HEK293 (cell line): ENCODE measurements around the gene HTATSF1.

Experiments
- CTCF ChIA-PET: fragments of 350-600 bp; formaldehyde crosslinking; extraction: SDS; loops from one replicate; lab custom pipeline; 2021; ENCODE audit warnings: antibody characterized with exemption; lab: Yijun Ruan, JAX
- POLR2A ChIA-PET: fragments of 300-600 bp; formaldehyde crosslinking; extraction: SDS; loops from one replicate; lab custom pipeline; 2020; ENCODE audit warnings: antibody characterized with exemption, inconsistent platforms; lab: Yijun Ruan, JAX
- H3K27ac ChIP-seq: fragments of 200-500 bp; sonication (Bioruptor generic); 2 replicates; pipeline ENCODE4 v1.5.1; 2014; ENCODE audit warnings: low read depth, low read length, control low read depth, inconsistent platforms; ENCODE audit errors: extremely low read depth
- H3K36me3 ChIP-seq, 2 experiments: fragments of 200-500 bp in 1 of 2; sonication (Bioruptor generic) in 1 of 2; 1 replicate in 1 of 2; 2 replicates in 1 of 2; pipeline ENCODE4 v1.5.1; 2014 to 2017; ENCODE audit warnings: inconsistent platforms in 2 of 2, low read length in 2 of 2; ENCODE audit not compliant: control insufficient read depth in 2 of 2, insufficient read depth in 1 of 2
- H3K4me1 ChIP-seq: fragments of 200-500 bp; sonication (Bioruptor generic); 2 replicates; pipeline ENCODE4 v1.5.1; 2014; ENCODE audit warnings: mild to moderate bottlenecking, low read length, inconsistent platforms; ENCODE audit not compliant: control insufficient read depth, insufficient read depth
- H3K4me3 ChIP-seq: 2 replicates; pipeline ENCODE4 v1.5.1; 2011; ENCODE audit warnings: low read depth, mild to moderate bottlenecking, control low read depth, low read length, moderate library complexity
- H3K9me3 ChIP-seq: fragments of 200-500 bp; sonication (Bioruptor generic); 2 replicates; pipeline ENCODE4 v1.5.1; 2014; ENCODE audit warnings: low read depth, low read length, inconsistent platforms; ENCODE audit not compliant: control insufficient read depth, insufficient read depth
- GLIS2 ChIP-seq: fragments of 450-650 bp; formaldehyde crosslinking; IDR thresholded peaks from 2 replicates; pipeline ENCODE4 v1.5.1; 2016; ENCODE audit warnings: missing biosample characterization, missing genetic modification characterization
- MYNN ChIP-seq: fragments of 450-650 bp; formaldehyde crosslinking; IDR thresholded peaks from 2 replicates; pipeline ENCODE4 v1.5.1; 2016; ENCODE audit warnings: missing biosample characterization, missing genetic modification characterization, borderline replicate concordance
- PATZ1 ChIP-seq: fragments of 450-650 bp; formaldehyde crosslinking; IDR thresholded peaks from 2 replicates; pipeline ENCODE4 v1.5.1; 2016; ENCODE audit warnings: missing biosample characterization, missing genetic modification characterization
- ZFP69B ChIP-seq: fragments of 450-650 bp; formaldehyde crosslinking; IDR thresholded peaks from 2 replicates; pipeline ENCODE4 v1.5.1; 2016; ENCODE audit warnings: missing biosample characterization, missing genetic modification characterization
- ZNF157 ChIP-seq: fragments of 450-650 bp; formaldehyde crosslinking; IDR thresholded peaks from 2 replicates; pipeline ENCODE4 v1.5.1; 2016; ENCODE audit warnings: missing biosample characterization, missing genetic modification characterization
- ZNF169 ChIP-seq: fragments of 450-650 bp; formaldehyde crosslinking; IDR thresholded peaks from 2 replicates; pipeline ENCODE4 v1.5.1; 2016; ENCODE audit warnings: missing biosample characterization, missing genetic modification characterization
- ZNF19 ChIP-seq: fragments of 450-650 bp; formaldehyde crosslinking; IDR thresholded peaks from 2 replicates; pipeline ENCODE4; 2016; ENCODE audit warnings: missing biosample characterization, missing genetic modification characterization, low read depth
- ZNF214 ChIP-seq: fragments of 450-650 bp; formaldehyde crosslinking; IDR thresholded peaks from 2 replicates; pipeline ENCODE4 v1.5.1; 2017; ENCODE audit warnings: missing biosample characterization, mild to moderate bottlenecking, missing genetic modification characterization, borderline replicate concordance
- ZNF223 ChIP-seq: fragments of 450-650 bp; formaldehyde crosslinking; IDR thresholded peaks from 2 replicates; pipeline ENCODE4 v1.5.1; 2016; ENCODE audit warnings: missing biosample characterization, missing genetic modification characterization
- ZNF510 ChIP-seq: fragments of 450-650 bp; formaldehyde crosslinking; IDR thresholded peaks from 2 replicates; pipeline ENCODE4 v1.5.1; 2018; ENCODE audit warnings: mild to moderate bottlenecking, missing genetic modification characterization, missing biosample characterization; ENCODE audit not compliant: insufficient replicate concordance
- ZNF548 ChIP-seq: fragments of 450-650 bp; formaldehyde crosslinking; IDR thresholded peaks from 2 replicates; pipeline ENCODE4 v1.5.1; 2016; ENCODE audit warnings: missing biosample characterization, missing genetic modification characterization
- ZNF571 ChIP-seq: fragments of 450-650 bp; formaldehyde crosslinking; IDR thresholded peaks from 2 replicates; pipeline ENCODE4 v1.5.0; 2017; ENCODE audit warnings: missing biosample characterization, missing genetic modification characterization
- ZXDB ChIP-seq: fragments of 450-650 bp; formaldehyde crosslinking; IDR thresholded peaks from 2 replicates; pipeline ENCODE4 v1.5.1; 2016; ENCODE audit warnings: missing biosample characterization, missing genetic modification characterization
- TF ChIP-seq, protein P1 (sequence below): fragments of 450-650 bp; formaldehyde crosslinking; IDR thresholded peaks from 2 replicates; pipeline ENCODE4 v1.5.1; 2016; ENCODE audit warnings: missing biosample characterization, missing genetic modification characterization

HTATSF1 gene

GRCh38 chrX:136551410-136551809 is 54.0 kb downstream of the HTATSF1 start:
- CTCF ChIA-PET, result no interaction called here
- Histone ChIP-seq H3K4me1 (no peaks in the 10 kb centered on the region), H3K9me3 (no peaks in the 10 kb centered on the region), H3K4me3 (no peak overlapping the region), H3K27ac (no peak overlapping the region), H3K36me3 (no peaks in the 10 kb centered on the region)
- TF ChIP-seq ZXDB (tag by site-specific recombination) (no peak), ZNF169 (no peak), ZNF548 (no peak), ZNF223 (tag by site-specific recombination) (no peak), ZNF19 (tag by site-specific recombination) (no peak), ZNF157 (no peak), ZFP69B (tag by site-specific recombination) (no peak), ZNF214 (no peak), MYNN (tag by site-specific recombination) (no peak), GLIS2 (tag by site-specific recombination) (no peak), ZNF510 (tag by site-specific recombination) (no peak), ZNF571 (tag by site-specific recombination) (no peak)
- TF ChIP-seq, protein P1, sequence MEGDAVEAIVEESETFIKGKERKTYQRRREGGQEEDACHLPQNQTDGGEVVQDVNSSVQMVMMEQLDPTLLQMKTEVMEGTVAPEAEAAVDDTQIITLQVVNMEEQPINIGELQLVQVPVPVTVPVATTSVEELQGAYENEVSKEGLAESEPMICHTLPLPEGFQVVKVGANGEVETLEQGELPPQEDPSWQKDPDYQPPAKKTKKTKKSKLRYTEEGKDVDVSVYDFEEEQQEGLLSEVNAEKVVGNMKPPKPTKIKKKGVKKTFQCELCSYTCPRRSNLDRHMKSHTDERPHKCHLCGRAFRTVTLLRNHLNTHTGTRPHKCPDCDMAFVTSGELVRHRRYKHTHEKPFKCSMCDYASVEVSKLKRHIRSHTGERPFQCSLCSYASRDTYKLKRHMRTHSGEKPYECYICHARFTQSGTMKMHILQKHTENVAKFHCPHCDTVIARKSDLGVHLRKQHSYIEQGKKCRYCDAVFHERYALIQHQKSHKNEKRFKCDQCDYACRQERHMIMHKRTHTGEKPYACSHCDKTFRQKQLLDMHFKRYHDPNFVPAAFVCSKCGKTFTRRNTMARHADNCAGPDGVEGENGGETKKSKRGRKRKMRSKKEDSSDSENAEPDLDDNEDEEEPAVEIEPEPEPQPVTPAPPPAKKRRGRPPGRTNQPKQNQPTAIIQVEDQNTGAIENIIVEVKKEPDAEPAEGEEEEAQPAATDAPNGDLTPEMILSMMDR (tag by site-specific recombination), result no peak
- POLR2A ChIA-PET, result no interaction called here

GRCh38 chrX:136555694-136556093 is 58.3 kb downstream of the HTATSF1 start:
- CTCF ChIA-PET, result interaction anchor here (1.0 kb wide), 1 partner anchor 527 kb away, joined by 3 read pairs; no protein-coding TSS in a partner anchor
- no peak overlapping the region for H3K27ac ChIP-seq
- TF ChIP-seq PATZ1 (tag by site-specific recombination), result no peak
- TF ChIP-seq, all 188 proteins: peak for 0
- Histone ChIP-seq H3K9me3 (no peaks in the 10 kb centered on the region), H3K36me3 (no peaks in the 10 kb centered on the region), H3K4me3 (no peak overlapping the region), H3K4me1 (no peaks in the 10 kb centered on the region)
- POLR2A ChIA-PET, result no interaction called here
